AG10803 (cell line): ENCODE results near the gene SPTBN5.
A peak's percentile ranks its signal among the peaks of the same experiment; 100 is the strongest.

Experiments
- DNase-seq: peaks from one replicate; pipeline ENCODE4 v3.0.0; 2010; ENCODE audit warnings: low read depth
- H3K4me3 ChIP-seq: 2 replicates; pipeline ENCODE4 v1.5.1; 2011; ENCODE audit warnings: mild to moderate bottlenecking, low read length, control low read depth
- TF ChIP-seq, protein P1 (sequence below): conservative IDR thresholded peaks from 2 replicates; pipeline ENCODE4 v1.5.1; 2011; ENCODE audit warnings: mild to moderate bottlenecking, low read length, control low read depth, inconsistent platforms

The SPTBN5 gene

DNA sequence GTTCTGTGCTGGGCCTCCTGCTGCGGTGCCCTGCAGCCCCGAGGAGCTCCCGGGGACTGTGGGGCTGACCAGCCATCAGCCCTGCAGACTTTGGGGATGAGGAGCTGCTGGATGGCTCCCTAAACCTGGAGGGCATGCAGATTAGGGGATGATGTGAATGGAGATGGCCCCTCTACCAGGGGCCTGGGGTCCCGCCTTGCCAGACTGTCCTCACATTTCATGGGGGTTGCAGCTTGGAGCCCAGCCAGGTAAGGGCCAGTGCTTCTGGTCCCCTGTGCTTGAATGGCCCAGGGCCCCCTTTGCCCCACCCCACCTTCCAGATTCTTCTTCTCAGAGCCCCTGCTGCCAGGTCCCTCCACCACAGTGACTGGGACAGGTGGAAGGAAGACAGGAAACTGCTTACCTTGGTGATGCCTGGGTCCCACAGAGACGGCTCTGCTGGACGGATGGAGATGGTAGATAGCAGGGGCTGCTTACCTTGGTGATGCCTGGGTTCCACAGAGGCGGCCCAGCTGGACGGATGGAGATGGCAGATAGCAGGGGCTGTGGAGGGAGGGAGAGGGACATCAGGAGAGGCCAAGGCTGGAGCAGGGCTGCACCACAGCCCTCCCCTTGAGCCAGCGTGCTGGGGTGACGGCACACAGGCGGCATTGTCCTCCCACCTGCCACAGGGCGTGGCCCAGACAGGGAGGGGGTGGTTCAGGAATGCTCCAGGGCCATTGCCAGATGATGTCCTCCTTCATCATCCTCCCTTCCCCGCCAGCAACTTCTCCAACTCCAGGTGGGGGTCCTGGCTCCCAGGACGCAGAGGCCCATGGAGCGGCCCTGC is at the start of gene SPTBN5:
TSS of gene SPTBN5 (minus strand) at position 632 of the 829 bp plus-strand sequence. CDS start at position 76, 556 bp downstream.
- no peak for DNase-seq
- TF ChIP-seq, protein P1, sequence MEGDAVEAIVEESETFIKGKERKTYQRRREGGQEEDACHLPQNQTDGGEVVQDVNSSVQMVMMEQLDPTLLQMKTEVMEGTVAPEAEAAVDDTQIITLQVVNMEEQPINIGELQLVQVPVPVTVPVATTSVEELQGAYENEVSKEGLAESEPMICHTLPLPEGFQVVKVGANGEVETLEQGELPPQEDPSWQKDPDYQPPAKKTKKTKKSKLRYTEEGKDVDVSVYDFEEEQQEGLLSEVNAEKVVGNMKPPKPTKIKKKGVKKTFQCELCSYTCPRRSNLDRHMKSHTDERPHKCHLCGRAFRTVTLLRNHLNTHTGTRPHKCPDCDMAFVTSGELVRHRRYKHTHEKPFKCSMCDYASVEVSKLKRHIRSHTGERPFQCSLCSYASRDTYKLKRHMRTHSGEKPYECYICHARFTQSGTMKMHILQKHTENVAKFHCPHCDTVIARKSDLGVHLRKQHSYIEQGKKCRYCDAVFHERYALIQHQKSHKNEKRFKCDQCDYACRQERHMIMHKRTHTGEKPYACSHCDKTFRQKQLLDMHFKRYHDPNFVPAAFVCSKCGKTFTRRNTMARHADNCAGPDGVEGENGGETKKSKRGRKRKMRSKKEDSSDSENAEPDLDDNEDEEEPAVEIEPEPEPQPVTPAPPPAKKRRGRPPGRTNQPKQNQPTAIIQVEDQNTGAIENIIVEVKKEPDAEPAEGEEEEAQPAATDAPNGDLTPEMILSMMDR, result no peak
- H3K4me3 ChIP-seq, result peak within 1 kb of the TSS; percentile 6

GRCh38 chr15:41942886-41943285 is 49.0 kb upstream of the SPTBN5 start:
- TF ChIP-seq, protein P1, result no peak
- DNase-seq, result no peak
- H3K4me3 ChIP-seq, result no peak overlapping the region

DNA sequence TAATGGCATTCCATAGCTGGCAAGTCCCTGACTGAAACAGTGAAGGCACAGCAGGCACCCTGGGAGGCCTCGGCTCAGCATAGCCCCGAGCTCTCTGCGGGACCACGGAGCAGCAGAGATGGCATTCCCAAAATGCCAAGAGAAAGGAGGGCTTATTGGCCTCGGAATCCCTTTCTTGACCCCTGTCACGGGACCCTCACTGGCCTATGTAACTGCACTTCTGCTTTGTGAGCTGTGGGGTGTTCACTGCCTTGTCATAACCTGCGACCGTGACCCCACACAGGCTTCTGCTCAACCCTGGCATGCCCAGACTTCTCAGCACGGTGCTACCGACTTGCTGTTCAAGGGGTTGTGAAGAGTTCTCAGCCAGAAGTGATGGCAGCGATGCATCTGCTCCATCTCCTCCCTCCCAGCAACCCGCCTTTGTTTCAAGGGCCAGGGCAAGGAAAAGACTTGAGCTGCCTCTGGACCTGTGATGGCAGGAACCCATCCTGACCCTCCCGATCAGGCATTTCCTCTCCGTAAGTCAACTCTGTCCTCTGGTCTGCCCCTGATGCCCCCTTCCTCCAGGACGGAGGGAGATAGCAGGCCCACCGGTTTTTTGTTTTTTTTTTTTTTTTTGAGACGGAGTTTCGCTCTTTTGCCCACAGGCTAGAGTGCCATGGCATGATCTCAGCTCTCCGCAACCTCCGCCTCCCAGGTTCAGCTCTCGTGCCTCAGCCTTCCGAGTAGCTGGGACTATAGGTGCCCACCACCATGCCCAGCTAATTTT is 48.0 kb upstream of the SPTBN5 start:
- no peak overlapping the region for H3K4me3 ChIP-seq
- TF ChIP-seq, protein P1, result no peak
- no peak for DNase-seq

DNA sequence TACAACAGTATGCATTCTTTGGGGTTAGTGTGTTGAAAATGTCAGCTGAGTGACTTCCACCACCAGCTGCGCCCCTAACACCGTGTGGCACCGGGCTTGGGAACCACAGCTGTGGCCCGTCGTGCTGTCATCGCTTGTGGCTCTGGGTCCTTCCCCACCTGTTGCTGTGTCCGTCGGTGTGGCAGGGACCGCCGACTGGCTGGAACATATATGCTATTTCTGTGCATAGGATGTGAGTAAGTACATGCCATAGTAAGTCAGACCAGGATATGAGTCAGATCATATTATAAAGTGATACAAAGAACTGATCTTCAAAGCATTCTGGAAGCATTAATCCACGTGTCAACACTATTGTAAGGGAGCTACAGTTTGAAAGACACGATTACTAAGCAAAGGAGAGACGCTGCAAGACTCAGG is 46.6 kb upstream of the SPTBN5 start:
- DNase-seq, result peak; percentile 70
- H3K4me3 ChIP-seq, result no peak overlapping the region
- TF ChIP-seq, protein P1, result no peak

DNA sequence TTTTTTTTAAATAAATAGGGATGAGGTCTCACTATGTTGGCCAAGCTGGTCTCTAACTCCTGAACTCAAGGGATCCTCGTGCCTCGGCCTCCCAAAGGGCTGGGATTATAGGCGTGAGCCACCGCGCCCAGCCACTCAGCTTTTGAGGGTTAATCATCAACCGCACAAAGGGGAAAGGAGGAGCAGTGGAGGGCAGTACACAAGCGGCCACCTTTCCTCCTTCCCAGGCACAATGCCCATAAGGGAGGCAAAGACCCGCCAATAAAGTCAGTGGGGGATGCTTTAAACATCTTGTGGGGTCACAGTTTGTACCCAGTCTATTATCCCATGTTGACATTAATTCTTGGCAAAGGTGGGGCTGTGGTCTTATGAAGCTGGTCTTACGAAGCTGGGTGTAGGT is 46.1 kb upstream of the SPTBN5 start:
- H3K4me3 ChIP-seq, result no peak overlapping the region
- TF ChIP-seq, protein P1, result no peak
- DNase-seq, result no peak

GRCh38 chr15:41937568-41937923 is 43.7 kb upstream of the SPTBN5 start:
- no peak overlapping the region for H3K4me3 ChIP-seq
- DNase-seq, result no peak
- TF ChIP-seq, protein P1, result no peak
